Right lobe of liver (tissue), 6 donors: ENCODE results near the gene NR2F6. TPM values are rescaled to one million over a fixed set of nuclear protein-coding genes. Genes with fewer than 3 reads are reported as not detected.
A peak's percentile ranks its signal among the peaks of the same experiment; 100 is the strongest.

Experiments
- ATAC-seq, 4 donors: fragments of 200-7000 bp; cut with Tn5 transposase; one replicate each; pipeline ENCODE4 v1.9.1; 2020; ENCODE audit warnings: mild to moderate bottlenecking in 4 of 4, moderate library complexity in 4 of 4
- DNase-seq, 3 donors: peaks; one replicate each; pipeline ENCODE4 v3.0.0-alpha.2; 2020
- H3K27ac ChIP-seq, 3 donors: fragments of 200-600 bp; one replicate each; pipeline ENCODE4 v1.8.0; 2022
- H3K27me3 ChIP-seq, 2 donors: fragments of 200-600 bp; one replicate each; pipeline ENCODE4 v1.8.0; 2022
- H3K36me3 ChIP-seq, 4 donors: fragments of 200-600 bp; sonication (generic) in 1 of 4; one replicate each; pipeline versions ENCODE4 v1.5.1 to v1.8.0; 2017 to 2022; ENCODE audit warnings: control low read depth in 1 of 4
- H3K4me1 ChIP-seq, 4 donors: fragments of 200-600 bp; sonication (generic) in 1 of 4; one replicate each; pipeline versions ENCODE4 v1.5.1 to v1.8.0; 2017 to 2022; ENCODE audit warnings: control low read depth in 1 of 4
- H3K4me3 ChIP-seq, 3 donors: fragments of 200-600 bp; one replicate each; pipeline ENCODE4 v1.8.0; 2022
- H3K9me3 ChIP-seq, 4 donors: fragments of 200-600 bp; sonication (generic) in 1 of 4; one replicate each; pipeline versions ENCODE4 v1.5.1 to v1.8.0; 2017 to 2022; ENCODE audit warnings: control low read depth in 1 of 4
- CTCF ChIP-seq, 4 donors: fragments of 200-600 bp in 3 of 4; fragments of 450-650 bp in 1 of 4; IDR thresholded peaks; one replicate each; pipeline versions ENCODE4 v1.5.1 to v1.8.0; 2016 to 2022; ENCODE audit warnings: antibody characterized with exemption in 4 of 4, mild to moderate bottlenecking in 2 of 4
- POLR2A ChIP-seq: fragments of 450-650 bp; IDR thresholded peaks from one replicate; pipeline ENCODE4 v1.6.1; 2017; ENCODE audit warnings: antibody characterized with exemption, mild to moderate bottlenecking
- WGBS: methylation state at CpG from one replicate; pipeline ENCODE4 v1.1.6; 2018; ENCODE audit warnings: low coverage, low lambda C conversion rate; ENCODE audit not compliant: insufficient coverage; ENCODE audit errors: missing lambda C conversion rate; 5-methylcytosine and 5-hydroxymethylcytosine counted together
- intact Hi-C, 2 donors: fragments of 100-400 bp; cut with DNase I; formaldehyde crosslinking; loops; one replicate each; pipeline versions ENCODE4 v1.11.2 to v1.14.1; 2022
- total RNA-seq, 6 experiments: library from RNA; depleted of rRNA in 2 of 6; stranded (reverse); fragments of >200 nt in 2 of 6; fragmentation: NEBNext Ultra II Directional in 3 of 6; extraction: Animal tissue kit (Norgen Biotek cat#: 25700) in 3 of 6; gene quantifications; one replicate each; pipeline versions ENCODE4 v1.1.0 to v1.2.4, GENCODE V29; 2016 to 2023
- donor health status: DM: no; HTN: yes; CAD: no.
- donor health status: DM: no; HTN: no; CAD: no.
- donor health status: DM: no; HTN: no; CAD: no.
- donor health status: DM: no; HTN: yes; CAD: no.
- donor health status: DM: no; HTN: yes; CAD: no.

The NR2F6 gene
- total RNA-seq, 6 experiments from 2014 or later, result 48.5 to 105 (median 80.9) TPM

DNA sequence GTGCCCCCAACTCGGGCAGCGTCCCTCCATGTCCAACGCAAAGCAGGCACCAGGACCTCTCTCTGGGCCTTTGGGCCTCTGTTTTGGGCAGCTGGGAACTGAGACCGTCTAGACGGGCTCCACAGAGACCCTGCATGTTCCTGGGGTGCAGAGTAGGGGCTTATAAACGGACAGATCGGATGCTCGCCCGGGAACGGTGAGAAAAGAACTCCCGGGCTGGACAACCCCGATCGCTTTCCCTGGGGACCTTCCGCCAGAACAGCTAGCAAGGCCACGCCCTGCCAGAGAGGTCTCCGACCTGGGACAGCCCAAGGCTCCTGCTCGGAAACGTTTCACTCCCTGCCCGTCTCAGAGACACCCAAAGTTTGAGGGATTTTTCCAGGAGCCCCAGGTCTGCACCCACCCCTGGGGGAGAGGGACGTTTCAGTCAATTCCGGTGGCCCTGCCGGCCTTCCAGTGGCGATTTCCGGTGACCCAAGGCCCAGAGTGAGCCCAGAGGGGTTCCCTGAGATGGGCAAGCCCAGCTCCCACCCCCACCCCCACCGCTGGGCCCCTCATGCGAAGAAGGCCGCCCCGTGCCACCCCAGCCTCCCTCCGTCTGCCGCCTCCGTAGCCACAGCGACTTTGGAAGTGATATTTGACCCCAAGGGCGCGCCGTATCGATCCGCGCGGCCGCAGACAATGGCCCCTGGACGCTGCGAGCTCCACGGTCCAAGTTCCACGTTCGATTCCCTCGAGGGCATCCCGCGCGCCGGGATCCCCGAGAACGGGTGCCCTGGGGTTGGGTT is 1.7 kb downstream of the NR2F6 start:
- H3K4me3 ChIP-seq, result peak overlapping the region; percentile 83 to 97 (median 96)
- ATAC-seq, result peak; percentile 28 to 54 (median 38)
- TF ChIP-seq CTCF (IDR thresholded peaks at IDR 0.05) (no peak), POLR2A (no peak)
- intact Hi-C loops, result no loop called here
- 3% methylated on average over 24 of the region's 52 CpGs for WGBS
- H3K27ac ChIP-seq, result peak overlapping the region; percentile 37 to 83 (median 81)
- H3K4me1 ChIP-seq, result peaks cover 0 to 57% (median 25%) of the 10 kb centered on the region in 4 donors
- peak; percentile 70 to 87 (median 85) for DNase-seq
- no peaks in the 10 kb centered on the region for H3K27me3 ChIP-seq
- H3K36me3 ChIP-seq, result no peaks in the 10 kb centered on the region
- H3K9me3 ChIP-seq, result no peaks in the 10 kb centered on the region

DNA sequence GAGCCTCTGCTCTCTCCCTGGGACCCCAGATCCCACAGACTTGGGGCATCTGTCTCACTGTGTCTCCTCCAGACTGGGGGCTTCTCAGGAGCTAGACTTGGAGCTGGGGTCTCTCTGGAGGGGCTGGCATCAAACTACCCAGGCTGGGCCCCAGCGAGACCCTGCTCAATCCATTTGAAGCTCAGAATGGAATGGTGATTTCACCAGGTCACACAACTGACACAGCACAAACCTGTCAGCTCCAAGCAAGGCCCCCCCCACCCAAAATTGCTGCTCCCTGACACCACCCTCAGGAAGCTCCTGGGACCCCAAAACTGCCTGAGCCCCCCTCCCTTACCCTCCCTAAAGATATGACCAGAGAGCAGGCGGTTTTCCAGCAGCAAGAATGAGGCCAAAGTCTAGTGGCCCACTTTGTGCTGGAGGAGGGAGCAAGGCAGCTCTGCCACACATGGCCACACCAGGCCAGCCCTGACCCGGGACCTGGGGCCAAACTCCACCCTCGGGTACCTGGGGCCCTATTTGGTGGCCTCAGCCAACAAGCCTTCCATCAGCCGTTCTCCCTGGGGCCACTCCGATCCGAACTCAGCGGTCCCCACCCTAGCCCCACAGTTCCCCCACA is 2.4 kb downstream of the NR2F6 start:
- WGBS, result no CpG with 5 or more reads among the region's 8 CpGs

DNA sequence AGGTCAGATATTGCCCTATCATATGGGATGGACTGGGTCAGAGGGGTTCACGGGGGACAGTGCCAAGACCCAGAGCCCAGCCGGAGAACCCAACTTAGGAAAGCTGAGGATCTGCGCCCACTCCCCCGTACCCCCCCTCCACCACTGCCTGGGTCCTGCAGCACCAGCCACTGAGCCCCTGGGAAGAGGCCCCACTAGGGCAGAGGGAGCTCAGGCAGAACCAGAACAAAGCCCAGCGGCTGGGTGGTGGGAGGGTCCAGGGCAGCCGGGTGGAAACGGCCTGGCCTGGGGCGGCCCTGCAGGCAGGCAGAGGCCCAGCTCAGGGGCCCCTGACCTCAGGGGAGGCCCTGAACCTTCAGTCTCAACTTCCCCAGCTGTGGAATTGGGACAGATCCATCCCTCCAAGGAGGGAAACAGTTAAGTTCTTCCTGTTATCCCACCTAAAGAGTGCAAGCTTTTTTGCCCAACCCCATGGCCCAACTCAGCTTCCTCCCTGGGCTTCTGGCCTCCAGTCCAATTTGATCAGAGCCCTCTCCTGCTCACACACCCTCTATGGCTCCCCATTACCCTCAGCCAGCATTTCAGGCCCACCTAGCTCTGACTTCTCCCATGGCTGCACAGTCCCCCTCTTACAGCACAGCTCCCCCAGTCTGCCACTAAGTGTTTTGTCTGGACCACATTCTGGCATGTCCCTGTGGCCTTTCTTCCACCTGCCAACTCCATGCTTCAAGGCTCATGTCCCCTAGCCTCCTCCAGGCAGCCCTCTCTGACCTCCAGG is 3.1 kb downstream of the NR2F6 start:
- intact Hi-C loops, result no loop called here
- DNase-seq (no peak), ATAC-seq (no peak)
- peaks cover 0 to 61% (median 27%) of the 10 kb centered on the region in 4 donors for H3K4me1 ChIP-seq
- peaks cover 0 to 7% (median 2%) of the 10 kb centered on the region in 4 donors for H3K36me3 ChIP-seq
- TF ChIP-seq CTCF (IDR thresholded peaks at IDR 0.05), result no peak
- no peak for TF ChIP-seq POLR2A
- H3K9me3 ChIP-seq, result no peaks in the 10 kb centered on the region
- H3K27me3 ChIP-seq, result no peaks in the 10 kb centered on the region
- 40% methylated on average over 2 of the region's 8 CpGs for whole genome bisulfite sequencing
- H3K27ac ChIP-seq, result peak overlapping the region in 2 of 3 donors; percentile 37 to 81
- H3K4me3 ChIP-seq, result peak overlapping the region; percentile 83 to 97 (median 96)

More for the DNA sequence above, 2.4 kb downstream of the NR2F6 start:
- ATAC-seq (peak; percentile 56 to 73 (median 60)), DNase-seq (peak; percentile 84 to 96 (median 94))
- Histone ChIP-seq H3K9me3 (no peaks in the 10 kb centered on the region), H3K4me3 (peak overlapping the region; percentile 83 to 97 (median 96)), H3K36me3 (peaks cover 0 to 1% (median 0%) of the 10 kb centered on the region in 4 donors), H3K27ac (peak overlapping the region; percentile 37 to 83 (median 81)), H3K4me1 (peaks cover 0 to 61% (median 26%) of the 10 kb centered on the region in 4 donors), H3K27me3 (no peaks in the 10 kb centered on the region)
- no peak for TF ChIP-seq POLR2A
- no peak for TF ChIP-seq CTCF (IDR thresholded peaks at IDR 0.05)
- intact Hi-C loops, result no loop called here

- Histone ChIP-seq H3K27me3 (no peaks in the 10 kb centered on the region), H3K4me3 (peak overlapping the region in 2 of 3 donors; percentile 31 to 96), H3K27ac (peak overlapping the region in 1 of 3 donors; percentile 81), H3K4me1 (peaks cover 0 to 62% (median 22%) of the 10 kb centered on the region in 4 donors), H3K9me3 (no peaks in the 10 kb centered on the region), H3K36me3 (peaks cover 0 to 8% (median 2%) of the 10 kb centered on the region in 4 donors)
- ATAC-seq (no peak), DNase-seq (no peak)
- intact Hi-C loops, result no loop called here
- no peak for TF ChIP-seq CTCF (IDR thresholded peaks at IDR 0.05)
- no peak for TF ChIP-seq POLR2A
- 40% methylated on average over 2 of the region's 6 CpGs for WGBS
These were observed 4.8 kb downstream of the NR2F6 start for GRCh38 chr19:17240826-17241399.
